GM12878 (cell line): ENCODE results near the gene AMN. TPM values are rescaled to one million over a fixed set of nuclear protein-coding genes. Genes with fewer than 3 reads are reported as not detected.

ENCODE experiments used
- ATAC-seq: fragments of 200-7000 bp; cut with Tn5 transposase; 3 replicates; pipeline ENCODE4 v1.9.1; 2020; ENCODE audit warnings: mild to moderate bottlenecking, moderate library complexity
- BruUV-seq: library from RNA; stranded (reverse); fragments of 400-500 nt; replicated peaks from 2 replicates; lab custom pipeline; 2021; lab: Mats Ljungman, UMichigan
- CTCF ChIA-PET: fragments of 300-600 bp; sonication (Branson Sonifier 250); formaldehyde crosslinking; extraction: SDS; loops from one replicate; lab custom pipeline; 2021; ENCODE audit warnings: inconsistent platforms; lab: Yijun Ruan, JAX
- POLR2A ChIA-PET: fragments of 350-600 bp; formaldehyde crosslinking; extraction: SDS; loops from one replicate; lab custom pipeline; 2021; ENCODE audit warnings: inconsistent platforms; lab: Charles Lee
- RAD21 ChIA-PET: fragments of 300-600 bp; sonication (Branson Sonifier 250); formaldehyde crosslinking; loops from one replicate; lab custom pipeline; 2023; ENCODE audit warnings: antibody characterized with exemption; ENCODE audit not compliant: unreplicated experiment; lab: Charles Lee
- SMC1A ChIA-PET: fragments of 300-600 bp; sonication (Branson Sonifier 250); formaldehyde crosslinking; loops from one replicate; lab custom pipeline; 2023; ENCODE audit not compliant: unreplicated experiment, uncharacterized antibody; lab: Charles Lee
- DNase-seq: peaks from one replicate; pipeline ENCODE4 v3.0.0-alpha.2; 2011; ENCODE audit warnings: low read depth, low spot score
- FAIRE-seq: peaks from 3 replicates; lab custom pipeline; 2011; peaks lifted over from hg19 to GRCh38; lab: Jason Lieb, UNC
- H2AFZ ChIP-seq: 2 replicates; pipeline ENCODE4 v1.6.0; 2011; ENCODE audit warnings: low read depth, low read length, control low read depth; ENCODE audit not compliant: control insufficient read depth
- H3K27ac ChIP-seq: 2 replicates; pipeline ENCODE4 v1.5.1; 2011; ENCODE audit warnings: control low read depth; ENCODE audit not compliant: control insufficient read depth, insufficient read depth
- H3K27me3 ChIP-seq, 2 experiments: replicated peaks in 1 of 2; 2 replicates each; pipeline versions ENCODE4 v1.6.0 to v1.6.1; 2011; ENCODE audit warnings: low read length in 1 of 2; ENCODE audit not compliant: control insufficient read depth in 2 of 2, insufficient read depth in 2 of 2
- H3K36me3 ChIP-seq, 2 experiments: 2 replicates each; pipeline ENCODE4 v1.5.1; 2011; ENCODE audit warnings: low read length in 1 of 2; ENCODE audit not compliant: control insufficient read depth in 2 of 2, insufficient read depth in 2 of 2
- H3K4me1 ChIP-seq: 2 replicates; pipeline ENCODE4 v1.6.1; 2011; ENCODE audit warnings: mild to moderate bottlenecking, low read length, moderate library complexity, mixed read lengths; ENCODE audit not compliant: control insufficient read depth, insufficient read depth
- H3K4me2 ChIP-seq: 2 replicates; pipeline ENCODE4 v1.6.0; 2011; ENCODE audit warnings: control low read depth; ENCODE audit not compliant: control insufficient read depth, insufficient read depth
- H3K4me3 ChIP-seq: fragments of 200-600 bp; sonication (generic); 2 replicates; pipeline ENCODE4 v1.5.1; 2016
- H3K79me2 ChIP-seq: 2 replicates; pipeline ENCODE4 v1.6.0; 2011; ENCODE audit warnings: low read length; ENCODE audit not compliant: control insufficient read depth, insufficient read depth
- H3K9ac ChIP-seq: 2 replicates; pipeline ENCODE4 v1.8.0; 2011; ENCODE audit warnings: low read length, control low read depth, mixed read lengths; ENCODE audit not compliant: control insufficient read depth, insufficient read depth
- H3K9me3 ChIP-seq: replicated peaks from 3 replicates; pipeline ENCODE4 v1.5.1; 2011; ENCODE audit warnings: mild to moderate bottlenecking, low read length; ENCODE audit not compliant: control insufficient read depth, insufficient read depth
- H4K20me1 ChIP-seq: 2 replicates; pipeline ENCODE4 v1.6.0; 2011; ENCODE audit not compliant: control insufficient read depth, insufficient read depth
- ASH2L ChIP-seq: fragments of 300-600, 200-600 bp; sonication (generic); IDR thresholded peaks from 2 replicates; pipeline ENCODE4 v1.6.1; 2017; ENCODE audit warnings: low read depth, mild to moderate bottlenecking, borderline replicate concordance
- ATF7 ChIP-seq: fragments of 450-650 bp; IDR thresholded peaks from 2 replicates; pipeline ENCODE4 v1.6.1; 2016; ENCODE audit warnings: low read depth, mild to moderate bottlenecking
- BCL3 ChIP-seq: IDR thresholded peaks from 2 replicates; pipeline ENCODE4 v1.6.1; 2011; ENCODE audit warnings: borderline replicate concordance, low read depth, mild to moderate bottlenecking, moderate library complexity, low read length; ENCODE audit not compliant: insufficient read depth, poor library complexity, severe bottlenecking
- CHD2 ChIP-seq: IDR thresholded peaks from 2 replicates; pipeline ENCODE4 v1.6.1; 2011; ENCODE audit warnings: low read depth, low read length, improper control_type of control experiment, borderline replicate concordance
- E2F4 ChIP-seq: IDR thresholded peaks from 2 replicates; pipeline ENCODE4 v1.6.1; 2012; ENCODE audit warnings: low read depth, low read length, improper control_type of control experiment
- ETV6 ChIP-seq, 2 experiments: fragments of 450-650 bp in 1 of 2; IDR thresholded peaks in 1 of 2; conservative IDR thresholded peaks in 1 of 2; 2 replicates each; pipeline ENCODE4 v1.6.1; 2014; ENCODE audit warnings: antibody characterized with exemption in 1 of 2, borderline replicate concordance in 1 of 2, low read depth in 1 of 2, mild to moderate bottlenecking in 1 of 2, moderate library complexity in 1 of 2
- GATAD2B ChIP-seq: fragments of 450-650 bp; conservative IDR thresholded peaks from 2 replicates; pipeline ENCODE4 v1.6.1; 2017; ENCODE audit warnings: low read depth, mild to moderate bottlenecking, moderate library complexity
- IRF3 ChIP-seq: fragments of 450-650 bp; IDR thresholded peaks from 2 replicates; pipeline ENCODE4 v1.6.1; 2014; ENCODE audit warnings: mild to moderate bottlenecking
- KAT2A ChIP-seq: conservative IDR thresholded peaks from 2 replicates; pipeline ENCODE4 v1.6.1; 2011; ENCODE audit warnings: low read depth, low read length; ENCODE audit not compliant: control insufficient read depth
- NFYA ChIP-seq: IDR thresholded peaks from 2 replicates; pipeline ENCODE4 v1.6.1; 2011; ENCODE audit warnings: low read depth, mild to moderate bottlenecking, low read length, improper control_type of control experiment, borderline replicate concordance
- NR2C1 ChIP-seq: fragments of 450-650 bp; IDR thresholded peaks from 2 replicates; pipeline ENCODE4 v1.6.1; 2017; ENCODE audit warnings: antibody characterized with exemption, mild to moderate bottlenecking, moderate library complexity
- PAX8 ChIP-seq: fragments of 450-650 bp; IDR thresholded peaks from 2 replicates; pipeline ENCODE4 v1.6.1; 2017; ENCODE audit warnings: mild to moderate bottlenecking, moderate library complexity
- SPI1 ChIP-seq: IDR thresholded peaks from 2 replicates; pipeline ENCODE4 v1.6.1; 2011; ENCODE audit warnings: low read depth, mild to moderate bottlenecking, low read length, moderate library complexity, borderline replicate concordance; ENCODE audit not compliant: insufficient read depth
- STAT3 ChIP-seq: IDR thresholded peaks from 2 replicates; pipeline ENCODE4 v1.6.1; 2011; ENCODE audit warnings: low read depth, low read length, improper control_type of control experiment
- YY1 ChIP-seq: IDR thresholded peaks from 2 replicates; pipeline ENCODE4 v1.6.1; 2011; ENCODE audit warnings: low read depth, mild to moderate bottlenecking, low read length
- ZBTB4 ChIP-seq: fragments of 450-650 bp; formaldehyde crosslinking; IDR thresholded peaks from 2 replicates; pipeline ENCODE4 v1.4.0; 2022; ENCODE audit warnings: mild to moderate bottlenecking, moderate library complexity
- ZSCAN29 ChIP-seq: fragments of 450-650 bp; IDR thresholded peaks from 2 replicates; pipeline ENCODE4 v1.6.1; 2017; ENCODE audit warnings: mild to moderate bottlenecking, moderate library complexity
- WGBS: methylation state at CpG from one replicate; pipeline ENCODE4 v1.1.6; 2016; ENCODE audit warnings: low lambda C conversion rate; ENCODE audit not compliant: insufficient replicate concordance, insufficient coverage; ENCODE audit errors: missing lambda C conversion rate; 5-methylcytosine and 5-hydroxymethylcytosine counted together
- in situ Hi-C: fragments of 300-500 bp; cut with MboI; formaldehyde crosslinking; loops from 9 replicates; pipeline ENCODE4 v1.14.3; 2018; ENCODE audit warnings: mixed read lengths
- intact Hi-C: fragments of 100-400 bp; cut with micrococcal nuclease; formaldehyde crosslinking; loops from one replicate; pipeline ENCODE4 v1.14.2; 2022; ENCODE audit not compliant: unreplicated experiment
- polyA plus RNA-seq, 11 experiments: library from polyadenylated mRNA; depleted of rRNA in 4 of 11; unstranded in 6 of 11; stranded (reverse) in 5 of 11; fragments of >200 nt; fragmentation: Nextera tagmentation in 4 of 11; fragmentation: Illumina TruSeq in 1 of 11; extraction: Ambion mirVana in 4 of 11; extraction: Trizol in 1 of 11; gene quantifications; 1 replicate in 1 of 11; 2 replicates in 10 of 11; pipeline versions ENCODE4 v1.2.1 to v1.2.3, GENCODE V29; 2011 to 2016; ENCODE audit warnings: inconsistent platforms in 2 of 11, missing spikeins in 2 of 11, low read depth in 1 of 11
- total RNA-seq, 4 experiments: library from RNA; depleted of rRNA in 3 of 4; stranded (reverse); fragments of >200 nt in 3 of 4; fragmentation: Illumina TruSeq in 1 of 4; extraction: Trizol in 1 of 4; gene quantifications; 2 replicates each; pipeline versions ENCODE4 v1.2.1 to v1.2.3, GENCODE V29; 2013 to 2021

AMN gene
- total and polyA plus RNA-seq, 10 of the 15 experiments (the other 5 are each of a cell fraction or from before 2014, with no cell fraction given) = 0.03 to 0.33 (median 0.11) TPM; not detected in 6

- H2AFZ ChIP-seq = no peak overlapping the region
- H3K4me2 ChIP-seq = no peak overlapping the region
- ChIA-PET SMC1A (interaction anchor here (0.8 to 2.2 kb wide), 2 partner anchors 90 to 181 kb away, joined by 4 to 7 read pairs; no protein-coding TSS in a partner anchor), CTCF (interaction anchor here (1.5 kb wide), 1 partner anchor 182 kb away, joined by 3 read pairs; no protein-coding TSS in a partner anchor), RAD21 (no interaction called here), POLR2A (no interaction called here)
- H4K20me1 ChIP-seq = no peaks in the 10 kb centered on the region
- FAIRE-seq (no peak), DNase-seq (no peak), ATAC-seq (no peak)
- no peak overlapping the region for H3K9ac ChIP-seq
- 75% methylated on average over 2 of the region's 2 CpGs for WGBS
- H3K27ac ChIP-seq = no peak overlapping the region
- no peaks in the 10 kb centered on the region; the same call in 1 of the 2 replicates for H3K79me2 ChIP-seq
- H3K27me3 ChIP-seq = no peaks in the 10 kb centered on the region
- BruUV-seq = no TSS peak
- in situ Hi-C loops = no loop called here
- intact Hi-C loops = no loop called here
- peaks cover 7% of the 10 kb centered on the region for H3K4me1 ChIP-seq
- peaks cover 39 to 42% of the 10 kb centered on the region in 2 experiments for H3K36me3 ChIP-seq
- no peaks in the 10 kb centered on the region for H3K9me3 ChIP-seq
- H3K4me3 ChIP-seq = no peak overlapping the region
- TF ChIP-seq ETV6 (conservative IDR thresholded peaks at IDR 0.05 in 1 of 2, IDR thresholded peaks at IDR 0.05 in 1 of 2; ENCODE audit: borderline replicate concordance in 1 of 2, low read depth in 1 of 2) (no peak), ASH2L (no peak), CHD2 (no peak), GATAD2B (no peak), PAX8 (no peak), NFYA (no peak), NR2C1 (no peak), ATF7 (no peak), KAT2A (no peak), STAT3 (no peak), SPI1 (no peak), E2F4 (no peak), YY1 (no peak), BCL3 (no peak), IRF3 (no peak), ZSCAN29 (no peak), ZBTB4 (CRISPR knock-in tag) (no peak)
Observed at GRCh38 chr14:102875652-102876051, 46.8 kb upstream of the AMN start.
